SIG-M5 treated with dmso at 0.1 percent for 504 hours (cell line): Measurements from ENCODE around the gene TEX10.
"Not testable (repeated sequence)": the region's sequence is repeated elsewhere in the genome, so short reads cannot be mapped to it uniquely, and the experiment has no call there.

Source experiments
- DNase-seq: peaks from one replicate; lab custom pipeline; 2025; ENCODE audit not compliant: unreplicated experiment; lab: John Stamatoyannopoulos, UW

Gene TEX10

GRCh38 chr9:100350188-100350587 is 2.6 kb downstream of the TEX10 start:
- no peak for DNase-seq

GRCh38 chr9:100346836-100347235 is 5.9 kb downstream of the TEX10 start:
- DNase-seq = no peak

- DNase-seq = no peak
Measured at GRCh38 chr9:100341889-100342288, 10.9 kb downstream of the TEX10 start.

- DNase-seq = no peak
Measured at GRCh38 chr9:100340224-100340623, 12.5 kb downstream of the TEX10 start.

GRCh38 chr9:100338736-100339135 is 14.0 kb downstream of the TEX10 start:
- not testable (repeated sequence) for DNase-seq

GRCh38 chr9:100324594-100325200 is 28.0 kb downstream of the TEX10 start:
- DNase-seq = peak; percentile 68

- DNase-seq = peak; percentile 20
Measured at GRCh38 chr9:100322954-100323536, 29.7 kb downstream of the TEX10 start.

GRCh38 chr9:100317706-100318105 is 35.0 kb downstream of the TEX10 start:
- no peak for DNase-seq

GRCh38 chr9:100315561-100315960 is 37.2 kb downstream of the TEX10 start:
- no peak for DNase-seq

GRCh38 chr9:100309992-100310391 is 42.8 kb downstream of the TEX10 start:
- DNase-seq = no peak

GRCh38 chr9:100308965-100309564 is 43.7 kb downstream of the TEX10 start:
- no peak for DNase-seq

GRCh38 chr9:100307080-100307479 is 45.7 kb downstream of the TEX10 start:
- DNase-seq = no peak

GRCh38 chr9:100306283-100306682 is 46.5 kb downstream of the TEX10 start:
- no peak for DNase-seq

GRCh38 chr9:100303747-100304146 is 49.0 kb downstream of the TEX10 start:
- DNase-seq = no peak

- DNase-seq = no peak
Measured at GRCh38 chr9:100298378-100298777, 54.4 kb downstream of the TEX10 start.

- no peak for DNase-seq
Measured at GRCh38 chr9:100296407-100296806, 56.3 kb downstream of the TEX10 start.

- DNase-seq = no peak
Measured at GRCh38 chr9:100295240-100295639, 57.5 kb downstream of the TEX10 start.

- DNase-seq = no peak
Measured at GRCh38 chr9:100294806-100295205, 57.9 kb downstream of the TEX10 start.

- no peak for DNase-seq
Measured at GRCh38 chr9:100294341-100294740, 58.4 kb downstream of the TEX10 start.

GRCh38 chr9:100292414-100292813 is 60.3 kb downstream of the TEX10 start:
- no peak for DNase-seq

- no peak for DNase-seq
Measured at GRCh38 chr9:100290714-100291113, 62.0 kb downstream of the TEX10 start.

- peak; percentile 2 for DNase-seq
Measured at GRCh38 chr9:100287186-100287585, 65.6 kb downstream of the TEX10 start.

- no peak for DNase-seq
Measured at GRCh38 chr9:100286257-100286656, 66.5 kb downstream of the TEX10 start.
